Adrenal gland (tissue), 12 donors: ENCODE data around the gene SLC35A2. TPM values are rescaled to one million over a fixed set of nuclear protein-coding genes. Genes with fewer than 3 reads are reported as not detected.

ENCODE experiments used
- DNase-seq, 7 donors: peaks; one replicate each; pipeline ENCODE4 v3.0.0-alpha.2; 2019 to 2020
- H3K27ac ChIP-seq, 5 donors: fragments of 200-600 bp; sonication (generic) in 4 of 5; 1 replicate in 3 of 5; 2 replicates in 2 of 5; pipeline versions ENCODE4 v1.5.1 to v1.8.0; 2016 to 2020; ENCODE audit warnings: mild to moderate bottlenecking in 1 of 5
- H3K27me3 ChIP-seq: fragments of 200-600 bp; 2 replicates; pipeline ENCODE4 v1.8.0; 2021
- H3K36me3 ChIP-seq, 2 donors: fragments of 200-600 bp; replicated peaks in 1 of 2; 1 replicate in 1 of 2; 2 replicates in 1 of 2; pipeline versions ENCODE4 v1.5.1 to v1.8.0; 2018 to 2022
- H3K4me1 ChIP-seq, 2 donors: fragments of 200-600 bp; replicated peaks in 1 of 2; 1 replicate in 1 of 2; 2 replicates in 1 of 2; pipeline versions ENCODE4 v1.5.1 to v1.8.0; 2018 to 2021
- H3K4me3 ChIP-seq, 4 donors: fragments of 200-600 bp; sonication (generic) in 3 of 4; one replicate each; pipeline ENCODE4 v1.5.1; 2016 to 2018
- H3K9me3 ChIP-seq, 3 donors: fragments of 200-600 bp; sonication (generic) in 1 of 3; replicated peaks in 1 of 3; 1 replicate in 2 of 3; 2 replicates in 1 of 3; pipeline versions ENCODE4 v1.5.1 to v1.8.0; 2016 to 2021
- CTCF ChIP-seq, 6 experiments: fragments of 450-650 bp in 4 of 6; fragments of 200-600 bp in 2 of 6; sonication (generic) in 1 of 6; IDR thresholded peaks; 1 replicate in 5 of 6; 2 replicates in 1 of 6; pipeline versions ENCODE4 v1.5.1 to v1.8.0; 2016 to 2021; ENCODE audit warnings: antibody characterized with exemption in 6 of 6, mild to moderate bottlenecking in 2 of 6, moderate library complexity in 1 of 6
- POLR2A ChIP-seq, 2 donors: fragments of 450-650 bp; IDR thresholded peaks; one replicate each; pipeline ENCODE4 v1.6.1; 2017; ENCODE audit warnings: antibody characterized with exemption in 2 of 2, mild to moderate bottlenecking in 2 of 2, moderate library complexity in 1 of 2
- WGBS, 4 donors: extraction: QIAGEN DNeasy Blood & Tissue Kit in 2 of 4; methylation state at CpG; one replicate each; pipeline versions ENCODE4 v1.1.5 to v1.1.7; 2013 to 2017; 5-methylcytosine and 5-hydroxymethylcytosine counted together
- intact Hi-C, 2 donors: fragments of 100-400 bp; cut with DNase I; formaldehyde crosslinking; loops; one replicate each; pipeline versions ENCODE4 v1.14.1 to v1.15.0; 2022 to 2023
- polyA plus RNA-seq, 3 donors: library from polyadenylated mRNA; stranded (reverse); fragments of 200-250 nt in 2 of 3; fragments of 350-450 nt in 1 of 3; fragmentation: Illumina TruSeq in 1 of 3; extraction: RNeasy Lipid Tissue Mini Kit (QIAGEN cat#74804) in 1 of 3; gene quantifications; one replicate each; pipeline ENCODE4 v1.2.3, GENCODE V29; 2013 to 2014
- total RNA-seq, 9 donors: library from RNA; depleted of rRNA in 4 of 9; stranded (reverse); fragments of >200 nt in 4 of 9; fragments of 120-200 nt in 1 of 9; fragmentation: NEBNext Ultra II Directional in 1 of 9; extraction: Animal tissue kit (Norgen Biotek cat#: 25700) in 1 of 9; gene quantifications; one replicate each; pipeline versions ENCODE4 v1.1.0 to v1.2.4, GENCODE V29; 2013 to 2023
- donor health status: healthy with polysubstance abuse.
- donor health status: Bipolar disorder and iron deficiency.
- donor health status: DM: yes; HTN: yes; CAD: no.
- donor health status: DM: no; HTN: no; CAD: no.
- donor health status: DM: no; HTN: no; CAD: no.
- donor health status: DM: yes; HTN: yes; CAD: no.

The SLC35A2 gene
- total and polyA plus RNA-seq, 12 donors: 5.1 to 59.7 (median 31.9) TPM

- H3K36me3 ChIP-seq: peaks cover 0 to 28% of the 10 kb centered on the region in 2 donors
- H3K9me3 ChIP-seq: no peaks in the 10 kb centered on the region
- intact Hi-C loops: no loop called here
- no peak overlapping the region for H3K4me3 ChIP-seq
- TF ChIP-seq POLR2A (IDR thresholded peaks at IDR 0.05): no peak
- TF ChIP-seq CTCF (IDR thresholded peaks at IDR 0.05): no peak
- H3K4me1 ChIP-seq: peaks cover 0 to 13% of the 10 kb centered on the region in 2 donors
- WGBS, 4 donors: 65 to 89% (median 72%) methylated on average over 5 to 7 of the region's 7 CpGs
- H3K27ac ChIP-seq: peak overlapping the region in 1 of 5 donors; percentile 40
- DNase-seq: no peak
- no peaks in the 10 kb centered on the region for H3K27me3 ChIP-seq
Observed at GRCh38 chrX:48934581-48935300, 23.3 kb upstream of the SLC35A2 start.

GRCh38 chrX:48933757-48934156 is 22.3 kb upstream of the SLC35A2 start:
- H3K9me3 ChIP-seq: no peaks in the 10 kb centered on the region
- H3K36me3 ChIP-seq: peaks cover 0 to 28% of the 10 kb centered on the region in 2 donors
- no peak overlapping the region for H3K4me3 ChIP-seq
- intact Hi-C loops: no loop called here
- no peak for DNase-seq
- peaks cover 0 to 13% of the 10 kb centered on the region in 2 donors for H3K4me1 ChIP-seq
- H3K27me3 ChIP-seq: no peaks in the 10 kb centered on the region
- no peak for TF ChIP-seq POLR2A (IDR thresholded peaks at IDR 0.05)
- TF ChIP-seq CTCF (IDR thresholded peaks at IDR 0.05): no peak
- WGBS, 4 donors: 77 to 91% (median 85%) methylated on average over 2 of the region's 2 CpGs
- H3K27ac ChIP-seq: no peak overlapping the region

DNA sequence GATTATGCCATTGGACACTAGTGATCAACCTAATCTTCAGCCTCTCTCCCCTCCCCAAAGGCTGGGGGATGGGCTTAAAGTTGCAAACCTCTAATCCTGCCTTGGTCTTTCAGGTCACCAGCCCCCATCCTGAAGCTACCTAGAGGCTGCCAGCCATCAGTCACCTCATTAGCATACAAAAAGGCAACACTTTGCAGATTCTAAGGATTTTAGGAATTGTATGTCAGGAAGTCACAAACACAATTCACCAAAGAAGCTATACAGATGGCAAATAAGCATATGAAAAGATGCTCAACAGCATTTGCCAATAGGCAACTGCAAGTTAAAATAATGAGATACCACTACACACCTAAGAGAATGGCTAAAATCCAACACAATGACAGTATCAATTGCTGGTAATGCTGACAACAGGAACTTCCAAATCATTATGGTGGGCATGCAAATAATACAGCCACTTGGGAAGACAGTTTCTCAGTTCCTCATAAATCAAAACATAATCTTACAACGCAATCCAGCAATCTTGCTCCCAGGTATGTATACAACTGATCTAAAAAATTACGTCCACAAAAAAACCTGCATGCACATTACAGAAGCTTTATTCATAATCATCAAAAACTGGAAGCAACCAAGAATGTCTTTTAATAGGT is 16.4 kb upstream of the SLC35A2 start:
- no peak overlapping the region for H3K27ac ChIP-seq
- DNase-seq: no peak
- no peaks in the 10 kb centered on the region for H3K9me3 ChIP-seq
- no peaks in the 10 kb centered on the region for H3K27me3 ChIP-seq
- peaks cover 0 to 39% of the 10 kb centered on the region in 2 donors for H3K36me3 ChIP-seq
- no peaks in the 10 kb centered on the region for H3K4me1 ChIP-seq
- no peak overlapping the region for H3K4me3 ChIP-seq
- no peak for TF ChIP-seq POLR2A (IDR thresholded peaks at IDR 0.05)
- TF ChIP-seq CTCF (IDR thresholded peaks at IDR 0.05): no peak
- intact Hi-C loops: no loop called here
- WGBS, 4 donors: 65 to 86% (median 79%) methylated on average over 2 of the region's 2 CpGs

- peaks cover 0 to 47% of the 10 kb centered on the region in 2 donors for H3K36me3 ChIP-seq
- TF ChIP-seq CTCF (IDR thresholded peaks at IDR 0.05) (no peak), POLR2A (IDR thresholded peaks at IDR 0.05) (no peak)
- DNase-seq: no peak
- no peak overlapping the region for H3K27ac ChIP-seq
- no peaks in the 10 kb centered on the region for H3K9me3 ChIP-seq
- WGBS, 4 donors: 60 to 97% (median 82%) methylated on average over 4 to 5 of the region's 5 CpGs
- H3K4me1 ChIP-seq: no peaks in the 10 kb centered on the region
- no peaks in the 10 kb centered on the region for H3K27me3 ChIP-seq
- no peak overlapping the region for H3K4me3 ChIP-seq
- intact Hi-C loops: no loop called here
Observed at GRCh38 chrX:48927123-48927522, 15.7 kb upstream of the SLC35A2 start.
